Effector CD4-positive, alpha-beta T cell (primary cell): Measurements from ENCODE around the gene CCNQ.
A peak's percentile ranks its signal among the peaks of the same experiment; 100 is the strongest.

ENCODE experiments used
- DNase-seq: peaks from one replicate; pipeline ENCODE4 v3.0.0-alpha.2; 2020
- total RNA-seq: gene quantifications from one replicate; lab custom pipeline; 2026; lab: John Stamatoyannopoulos, UW

The CCNQ gene
- total RNA-seq = 15.4 reads per million, percentile 41 among the genes with 10 or more reads in this experiment

DNA sequence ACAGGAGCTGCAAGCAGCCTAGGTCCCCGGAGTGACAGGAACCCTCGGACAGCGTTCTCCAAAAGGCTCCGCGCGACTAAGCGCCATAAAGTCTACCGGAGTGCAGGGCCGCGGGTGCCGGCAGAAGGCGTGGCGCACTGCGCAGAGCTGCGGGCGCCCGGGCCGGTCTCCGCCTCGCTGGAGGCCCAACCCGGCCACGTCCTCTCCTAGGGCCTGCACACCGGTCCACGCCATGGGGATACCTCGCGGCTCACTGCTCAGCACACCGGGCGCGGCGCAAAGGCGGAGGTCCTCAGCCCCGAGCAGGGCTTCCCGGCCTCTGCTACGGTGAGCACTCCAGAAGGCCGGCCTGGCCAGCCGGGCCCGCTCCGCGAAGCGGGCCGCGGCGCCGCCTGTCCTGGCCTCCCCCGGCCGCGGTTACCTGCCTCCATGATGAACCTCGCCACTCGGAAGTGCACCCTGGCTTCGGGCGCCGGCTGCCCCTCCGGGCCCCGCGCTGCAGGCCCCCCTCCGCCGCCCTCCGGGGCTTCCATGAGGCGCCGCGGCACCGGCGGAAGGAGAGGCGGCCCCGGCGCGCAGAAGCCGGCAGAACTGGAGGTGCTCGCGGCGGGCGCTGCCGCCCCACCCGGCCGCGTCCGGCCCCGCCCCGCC is at the start of gene CCNQ:
Gene CCNQ, minus strand, starts transcription at position 599 of the 651 bp plus-strand sequence. Its CDS starts 66 bp downstream, at position 533.
- DNase-seq = no peak

DNA sequence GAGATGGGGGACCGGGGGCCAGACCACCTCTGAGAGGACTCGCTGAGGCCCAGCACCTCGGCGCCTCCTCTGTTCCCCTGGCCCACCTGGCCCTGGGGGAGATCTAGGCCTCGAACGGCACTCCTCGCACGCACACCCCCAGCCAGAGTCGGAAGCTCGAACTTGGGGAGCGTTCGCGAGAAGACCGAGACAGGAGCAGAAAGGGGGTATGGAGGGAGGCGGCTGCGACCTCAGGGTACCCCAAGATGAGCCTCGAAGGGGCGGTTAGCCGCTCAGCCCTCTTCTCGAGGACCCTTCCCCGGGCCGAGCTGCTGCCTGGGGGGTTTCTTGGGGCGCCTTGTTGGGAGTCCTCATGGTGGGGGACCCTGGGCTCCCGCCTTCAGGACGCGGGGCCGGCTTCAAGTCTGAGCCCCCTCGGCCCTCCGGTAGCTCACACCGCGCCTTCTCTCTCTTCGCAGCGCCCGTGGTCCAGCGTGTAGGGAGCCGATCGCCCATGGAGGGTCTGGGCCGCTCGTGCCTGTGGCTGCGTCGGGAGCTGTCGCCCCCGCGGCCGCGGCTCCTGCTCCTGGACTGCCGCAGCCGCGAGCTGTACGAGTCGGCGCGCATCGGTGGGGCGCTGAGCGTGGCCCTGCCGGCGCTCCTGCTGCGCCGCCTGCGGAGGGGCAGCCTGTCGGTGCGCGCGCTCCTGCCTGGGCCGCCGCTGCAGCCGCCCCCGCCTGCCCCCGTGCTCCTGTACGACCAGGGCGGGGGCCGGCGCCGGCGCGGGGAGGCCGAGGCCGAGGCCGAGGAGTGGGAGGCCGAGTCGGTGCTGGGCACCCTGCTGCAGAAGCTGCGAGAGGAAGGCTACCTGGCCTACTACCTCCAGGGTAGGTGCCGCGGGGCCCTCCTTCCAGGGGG is 48.8 kb upstream of the CCNQ start:
- DNase-seq = no peak

DNA sequence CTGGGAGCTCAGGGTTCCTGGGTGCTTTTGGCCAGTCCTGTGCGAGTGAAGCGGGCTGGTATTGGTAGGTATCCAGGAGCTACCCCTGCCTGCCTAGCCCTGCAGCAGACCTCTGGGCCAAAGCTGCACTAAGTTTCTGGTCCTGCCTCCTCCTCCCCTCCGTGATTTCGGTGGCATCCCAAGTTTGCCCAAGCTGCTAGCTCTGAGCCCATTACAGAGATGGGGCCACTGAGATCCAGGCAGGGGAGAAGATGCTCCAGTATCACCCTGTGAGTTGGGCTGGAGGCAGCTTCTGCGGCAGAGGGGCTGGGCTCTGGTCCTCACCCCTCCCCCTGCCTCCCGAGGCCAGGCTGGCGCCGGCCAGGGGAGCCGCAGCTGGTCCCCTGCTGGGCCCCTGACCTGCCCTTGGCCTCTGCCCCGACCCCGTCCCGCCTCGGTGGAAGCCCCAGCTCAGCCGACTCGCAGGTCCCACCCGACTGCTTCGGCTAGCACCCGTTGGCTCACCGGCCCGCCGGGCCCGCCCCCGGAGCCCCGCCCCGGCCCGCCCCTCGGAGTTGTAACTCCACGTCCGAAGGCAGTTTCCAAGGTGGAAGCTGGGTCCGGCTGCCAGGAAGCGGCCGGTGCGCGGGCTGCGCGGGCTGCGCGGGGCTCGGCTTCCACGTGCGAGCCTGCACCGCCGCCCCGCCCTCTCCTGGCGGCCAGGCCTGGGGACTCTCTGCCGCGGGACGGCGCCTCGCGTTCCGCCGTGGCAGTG is 47.9 kb upstream of the CCNQ start, which contains the start of gene DUSP9:
Gene DUSP9, plus strand, starts transcription at position 584 of the 754 bp plus-strand sequence. CDS start 751 bp downstream, outside the sequence.
- DNase-seq = no peak

DNA sequence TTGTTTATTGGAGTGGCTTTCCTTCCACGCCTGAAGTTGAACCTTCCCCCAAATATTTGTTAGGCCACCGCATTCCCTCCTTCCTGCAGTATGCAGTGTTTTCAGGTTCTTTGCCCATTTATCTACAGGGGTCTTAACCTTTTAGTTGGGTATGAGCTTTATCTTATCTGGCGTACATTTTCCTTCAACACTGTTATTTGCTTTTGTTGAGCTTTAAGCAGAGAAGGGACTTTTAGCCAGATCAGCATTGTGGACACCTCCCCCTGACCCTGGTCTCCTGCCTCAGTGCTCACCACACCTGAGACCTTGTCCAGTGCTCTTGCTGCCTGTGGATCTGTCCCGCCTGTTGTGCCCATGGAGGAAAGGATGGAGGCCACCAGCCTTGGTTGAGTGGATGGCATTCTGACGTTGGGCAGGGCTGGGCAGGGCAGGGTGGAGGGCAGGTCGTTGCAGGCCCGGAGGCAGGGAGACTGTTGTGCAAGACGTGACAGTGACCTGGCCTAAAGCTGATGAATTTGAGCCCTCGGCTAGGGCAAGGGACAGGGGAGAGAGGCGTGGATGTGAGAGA is 47.1 kb upstream of the CCNQ start:
- no peak for DNase-seq

DNA sequence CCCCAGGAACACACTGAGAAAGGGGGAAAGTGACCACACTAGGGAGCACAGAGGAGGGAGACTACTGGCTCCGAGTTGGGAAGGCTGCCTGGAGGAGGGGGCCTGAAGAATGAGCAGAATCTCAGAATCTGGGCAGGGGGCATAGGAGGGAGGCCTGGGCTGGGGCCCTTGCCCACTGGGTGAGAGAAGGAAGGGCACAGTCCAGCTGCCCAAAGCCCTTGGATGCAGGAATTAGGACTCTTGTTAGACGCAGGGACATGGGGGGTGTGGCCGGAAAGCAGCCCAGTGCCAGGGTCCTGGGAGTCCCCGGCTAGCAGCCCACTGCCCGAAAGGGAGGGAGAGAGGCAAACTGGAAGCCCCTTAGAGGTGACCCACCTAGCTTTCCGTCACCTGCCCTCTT is 46.2 kb upstream of the CCNQ start:
- DNase-seq = no peak

DNA sequence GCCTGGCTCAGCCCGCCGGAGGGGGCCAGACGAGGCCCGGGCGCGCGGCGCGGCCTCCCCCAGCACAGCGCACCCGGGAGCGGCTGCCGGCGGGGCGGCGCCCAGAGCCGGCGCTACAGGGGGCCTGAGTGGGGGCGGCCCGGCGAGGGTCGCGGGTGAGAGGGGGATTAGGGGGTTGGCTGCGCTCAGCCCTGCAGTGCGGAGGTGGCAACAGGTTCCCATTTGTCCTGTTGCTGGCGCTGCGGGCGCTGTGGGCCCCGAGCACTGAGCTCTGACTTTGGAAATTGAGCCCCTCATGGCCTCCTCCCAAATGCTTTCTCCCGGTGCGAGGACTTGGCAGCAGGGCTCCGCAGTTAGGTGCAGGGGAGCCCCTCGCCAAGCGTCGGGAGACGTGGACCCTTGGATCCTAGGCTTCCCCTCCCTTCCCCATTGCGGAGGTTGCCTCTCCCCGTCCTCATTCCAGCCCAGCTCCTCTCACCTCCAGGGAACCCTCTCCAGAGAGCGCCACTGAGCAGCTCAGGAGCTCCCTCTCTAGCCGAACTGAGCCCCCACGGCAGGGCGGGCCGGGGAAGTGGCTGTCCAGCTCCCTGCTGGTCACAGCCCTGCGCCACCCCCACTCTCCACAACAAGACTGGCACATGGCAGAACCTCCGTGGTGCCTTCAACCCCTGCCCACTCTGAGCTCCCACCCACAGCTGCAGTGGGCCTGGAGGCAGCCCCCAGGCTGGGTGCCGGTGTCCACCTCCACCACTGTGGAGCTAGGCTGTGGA is 45.6 kb upstream of the CCNQ start:
- DNase-seq = no peak

DNA sequence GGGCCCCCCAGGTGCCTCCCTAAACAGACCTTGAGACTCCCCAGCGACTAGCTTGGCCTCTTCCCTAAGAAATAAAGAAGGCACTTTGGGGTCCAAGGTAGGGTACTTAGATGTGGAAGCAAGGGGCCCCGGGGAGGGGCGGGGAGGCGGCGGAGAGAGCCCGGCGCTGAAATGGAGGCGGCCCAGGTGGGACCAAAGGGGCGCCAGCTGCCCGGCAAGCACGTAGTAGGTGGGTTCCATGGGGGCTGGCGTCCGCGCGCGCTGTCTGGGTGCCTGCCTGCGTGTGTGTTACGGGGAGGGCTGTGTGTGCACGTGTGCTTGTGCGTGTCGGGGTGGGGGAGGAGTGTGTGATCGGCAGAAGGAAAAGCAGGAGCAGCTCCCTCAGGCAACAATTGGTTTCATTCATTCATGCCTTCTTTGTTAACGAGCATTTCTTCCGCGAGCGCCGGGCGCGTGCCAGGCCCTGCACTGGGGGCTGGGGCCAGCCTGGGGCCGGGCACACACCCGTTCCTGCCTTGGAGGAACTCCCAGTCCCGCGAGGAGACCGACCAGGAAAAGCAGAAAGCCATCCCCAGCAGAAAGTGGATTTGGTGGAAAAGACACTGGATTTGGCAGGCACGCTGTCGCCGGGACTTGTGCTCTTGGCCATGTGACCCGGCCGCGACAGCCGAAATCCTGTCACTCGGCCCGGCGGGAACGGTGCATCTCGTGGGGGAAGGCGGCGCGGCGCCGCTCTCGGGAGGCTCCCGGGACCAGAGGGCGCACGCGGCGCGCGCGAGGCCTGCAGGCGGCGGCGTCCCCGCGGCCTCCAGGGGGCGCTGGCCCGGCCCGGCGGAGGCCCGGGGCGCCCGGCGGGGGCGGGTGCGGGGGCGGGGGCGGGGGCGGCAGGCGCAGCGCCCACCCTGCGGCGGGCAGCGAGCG is 44.8 kb upstream of the CCNQ start:
- DNase-seq = no peak

DNA sequence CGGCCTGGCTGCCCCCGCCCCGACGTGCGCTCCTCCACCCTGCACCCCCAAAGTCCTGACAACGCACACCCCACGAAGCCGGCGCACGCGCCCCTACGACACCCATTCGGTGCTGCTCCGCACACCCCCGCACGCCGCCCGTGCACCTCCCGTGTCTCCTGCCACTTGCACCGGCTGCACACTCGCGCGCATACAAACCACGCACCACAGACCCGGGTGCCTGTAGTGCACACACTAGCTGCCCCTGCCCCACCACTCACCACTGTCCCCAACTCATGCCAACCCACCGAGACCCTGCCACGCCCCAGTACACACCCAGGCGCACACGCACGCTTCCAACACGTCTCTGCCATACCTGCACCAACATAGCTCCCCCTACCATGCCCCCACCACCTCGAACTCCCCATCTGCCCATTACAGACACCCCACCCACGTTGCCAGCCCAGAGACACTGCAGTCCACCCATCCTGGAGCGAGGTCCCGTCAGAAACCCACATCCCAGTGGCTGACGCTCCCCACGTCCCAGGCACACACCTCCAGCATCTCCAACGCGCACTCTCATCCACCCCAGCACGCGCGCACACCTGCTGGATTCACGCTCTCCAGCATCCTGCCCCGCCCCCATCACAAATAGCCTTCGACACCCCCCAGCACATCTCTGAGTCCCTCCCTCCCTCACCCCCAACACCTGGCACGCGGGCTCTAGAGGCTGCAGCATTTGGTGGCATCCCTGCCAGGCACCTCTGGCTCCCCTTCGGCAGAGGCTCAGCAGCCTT is 43.9 kb upstream of the CCNQ start:
- DNase-seq = no peak

DNA sequence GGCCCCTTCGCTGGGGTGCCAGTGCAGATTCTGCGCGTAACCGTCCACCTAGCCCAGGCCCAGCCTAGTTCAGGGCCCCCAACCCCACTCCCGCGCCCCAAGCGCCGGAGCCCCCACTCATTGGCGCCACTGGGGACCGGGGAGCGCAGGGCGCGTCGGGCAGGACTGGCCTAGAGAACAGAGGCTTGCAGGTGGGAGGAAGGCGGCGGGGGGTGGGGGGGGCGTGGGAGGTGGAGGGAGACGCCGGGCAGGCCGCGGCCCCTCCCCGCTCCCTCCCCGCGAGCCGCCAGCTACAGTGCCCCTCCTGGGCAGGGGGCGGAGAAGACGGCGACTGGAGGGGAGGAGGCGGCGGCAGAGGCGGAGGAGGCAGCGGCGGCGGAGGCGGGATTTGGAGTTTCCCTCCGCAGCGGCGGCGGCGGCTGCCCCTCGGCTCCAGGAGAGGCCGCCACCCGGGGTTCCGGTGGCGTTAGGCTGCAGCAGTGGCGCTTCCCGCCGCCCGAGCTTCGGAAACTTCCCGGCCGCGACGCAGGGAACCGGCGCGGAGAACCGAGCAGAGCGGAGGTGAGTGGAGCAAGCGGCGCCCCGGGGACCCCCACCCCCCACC is 43.2 kb upstream of the CCNQ start:
- DNase-seq = no peak

DNA sequence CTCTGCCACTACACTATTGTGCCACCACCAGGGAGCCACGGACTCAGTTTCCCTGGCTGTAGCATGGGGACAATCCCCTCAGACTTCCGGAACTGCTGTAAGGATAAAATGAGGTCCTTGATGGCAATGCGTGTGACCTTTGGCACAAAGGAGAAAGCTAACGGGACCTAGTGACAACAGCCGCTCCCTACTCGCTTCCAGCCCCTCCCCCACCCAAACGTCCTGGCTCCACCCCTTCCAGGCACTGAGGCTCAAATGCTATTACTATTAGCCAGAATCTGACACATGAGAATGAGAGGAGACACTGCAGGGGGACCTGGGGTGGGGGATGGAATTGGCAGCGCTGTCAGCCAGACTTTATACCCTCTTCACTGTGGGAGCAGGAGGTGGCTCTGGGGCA is 42.7 kb upstream of the CCNQ start:
- no peak for DNase-seq

DNA sequence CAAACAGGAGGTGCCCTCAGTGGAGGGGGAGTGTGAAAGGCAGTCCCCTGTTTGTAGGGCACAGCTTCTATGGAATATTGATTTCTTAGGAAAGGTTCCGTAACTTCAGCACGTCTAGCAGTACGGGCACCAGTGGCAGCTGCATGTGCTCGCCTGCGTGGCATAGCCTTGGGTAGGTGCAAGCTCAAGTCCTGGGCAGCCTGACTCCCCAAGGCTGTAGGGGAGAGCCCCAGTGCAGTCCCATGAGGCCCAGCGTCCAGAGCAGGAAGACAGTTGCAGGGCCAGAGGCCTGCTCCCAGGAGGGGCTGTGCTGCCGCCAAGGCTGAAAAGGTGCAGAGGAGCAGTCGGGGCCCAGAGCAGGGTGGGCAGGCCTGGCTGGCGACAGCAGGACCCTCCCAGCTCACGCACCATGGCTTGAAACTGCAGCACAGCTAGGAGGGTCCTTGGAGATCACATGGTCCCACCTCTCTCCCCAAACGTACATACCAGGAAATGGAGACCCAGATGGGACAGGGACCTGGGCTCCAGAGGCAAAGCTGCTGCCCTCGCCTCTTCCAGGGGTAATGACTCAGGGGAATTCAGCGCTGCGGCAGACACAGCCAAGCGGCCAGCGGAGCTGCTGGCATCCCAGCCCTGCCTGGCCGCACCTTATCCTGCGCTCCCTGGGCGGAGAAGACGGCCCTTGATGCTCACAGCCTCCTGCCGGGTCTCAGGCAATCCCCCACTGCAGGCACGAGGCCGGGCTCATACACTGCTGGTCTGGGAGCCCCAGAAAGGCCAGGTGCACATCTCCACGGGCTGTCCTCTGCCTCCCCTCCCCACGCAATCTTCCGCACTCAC is 42.0 kb upstream of the CCNQ start:
- no peak for DNase-seq

DNA sequence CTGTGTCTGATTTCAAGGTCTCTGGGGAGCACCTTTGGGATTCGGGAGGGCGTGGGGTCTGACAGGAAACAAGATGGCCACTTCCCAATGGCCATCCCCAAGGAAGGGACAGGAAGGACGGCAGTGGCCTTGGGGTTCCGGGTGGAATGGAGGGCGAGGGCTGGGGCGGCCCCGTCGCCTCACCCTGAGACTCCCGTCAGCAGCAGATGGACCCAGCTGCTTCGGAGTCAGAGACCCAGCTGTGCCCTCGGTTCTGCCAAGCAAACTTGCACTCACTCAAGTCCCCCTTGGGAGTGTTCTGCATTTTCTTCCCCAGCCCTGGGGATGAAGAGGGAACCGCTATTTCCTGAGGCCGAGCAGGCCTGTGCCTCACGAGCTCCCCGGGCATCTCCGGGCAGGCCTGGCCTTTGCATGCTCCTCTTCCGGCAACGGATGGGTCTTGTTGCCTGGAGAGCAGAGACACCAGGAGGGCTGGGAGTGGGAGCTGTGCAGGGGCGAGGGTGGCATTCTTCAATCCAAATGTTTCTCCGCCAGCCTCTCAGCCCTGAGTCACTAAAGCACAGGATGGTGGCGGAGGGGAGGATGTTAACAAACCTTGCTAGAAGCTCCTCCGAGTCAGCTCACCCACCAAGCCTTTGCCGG is 41.2 kb upstream of the CCNQ start:
- no peak for DNase-seq

DNA sequence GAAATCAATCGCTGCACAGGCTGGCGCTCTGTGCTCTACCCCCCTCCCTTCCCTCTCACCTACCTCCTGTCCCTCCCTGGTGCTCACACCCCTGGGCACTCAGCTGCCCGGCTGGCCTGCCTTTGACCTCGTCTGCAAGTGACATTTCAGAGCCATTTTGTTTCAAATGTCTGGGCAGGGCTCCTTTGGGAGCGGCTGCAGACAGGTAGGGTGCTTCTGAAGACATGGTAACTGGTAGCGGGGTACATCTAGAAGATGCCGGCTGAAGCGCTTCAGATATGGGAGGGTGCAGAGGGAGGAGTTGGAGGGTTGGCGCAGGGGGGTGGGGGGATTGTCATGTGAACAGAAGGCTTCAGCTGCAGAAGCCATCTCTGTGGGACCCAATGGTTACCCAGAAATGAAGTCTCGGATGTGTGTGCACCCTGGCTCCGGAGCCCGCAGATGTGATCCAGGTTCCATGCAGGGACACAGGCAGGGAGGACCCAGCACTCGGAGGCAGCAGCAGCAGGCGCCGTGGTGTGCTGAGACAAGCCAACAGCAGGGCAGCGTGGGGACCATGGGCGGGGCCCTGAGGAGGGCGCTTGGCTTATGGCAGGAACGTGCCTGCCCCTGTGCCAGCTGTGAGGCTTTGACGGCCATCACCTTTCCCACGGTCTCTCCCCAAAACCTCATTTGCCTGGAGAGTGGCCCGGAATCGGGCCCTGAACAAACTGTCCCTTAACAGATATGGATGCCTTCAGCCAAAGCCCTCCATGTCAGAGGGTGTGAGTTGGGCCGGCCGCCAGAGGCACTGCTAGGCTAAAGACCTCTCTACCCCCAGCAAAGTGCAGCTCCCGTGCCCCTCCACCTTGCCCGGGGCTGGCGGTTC is 40.5 kb upstream of the CCNQ start:
- no peak for DNase-seq

DNA sequence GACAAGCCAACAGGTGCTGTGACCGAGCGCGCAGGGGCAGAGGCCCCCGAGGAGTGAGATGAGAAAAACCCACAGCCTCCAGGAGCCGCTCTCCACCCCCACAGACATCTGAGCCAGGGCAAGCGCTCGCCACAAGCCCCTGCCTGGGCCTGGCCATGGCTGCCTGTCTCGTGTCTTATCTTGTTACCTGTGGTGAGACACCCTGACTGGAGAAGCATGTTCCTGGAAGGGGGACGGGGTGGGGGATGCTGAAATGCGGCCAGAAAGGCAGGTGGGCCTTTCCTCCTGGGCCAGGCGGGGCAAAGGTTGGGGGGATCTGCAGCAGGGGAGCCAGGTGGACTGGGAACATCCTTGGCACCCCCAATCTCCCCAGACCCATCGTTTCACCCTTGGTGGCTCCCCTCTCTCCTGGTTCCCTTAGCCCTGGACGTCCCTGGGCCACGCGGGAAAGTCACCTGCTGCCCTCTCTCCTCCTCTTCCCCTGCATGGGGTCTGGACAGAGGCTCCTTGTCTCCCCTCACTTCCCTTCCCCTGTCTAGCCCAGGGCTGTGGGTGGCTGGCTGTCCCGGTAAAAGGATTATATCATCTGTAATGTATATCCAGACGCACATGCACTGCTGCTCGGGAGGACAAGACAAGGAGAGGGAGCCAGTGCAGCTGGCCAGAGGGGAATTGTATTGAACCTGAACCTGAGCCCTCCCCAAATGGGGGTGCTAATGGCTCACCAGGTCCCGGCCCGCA is 39.7 kb upstream of the CCNQ start:
- DNase-seq = no peak

DNA sequence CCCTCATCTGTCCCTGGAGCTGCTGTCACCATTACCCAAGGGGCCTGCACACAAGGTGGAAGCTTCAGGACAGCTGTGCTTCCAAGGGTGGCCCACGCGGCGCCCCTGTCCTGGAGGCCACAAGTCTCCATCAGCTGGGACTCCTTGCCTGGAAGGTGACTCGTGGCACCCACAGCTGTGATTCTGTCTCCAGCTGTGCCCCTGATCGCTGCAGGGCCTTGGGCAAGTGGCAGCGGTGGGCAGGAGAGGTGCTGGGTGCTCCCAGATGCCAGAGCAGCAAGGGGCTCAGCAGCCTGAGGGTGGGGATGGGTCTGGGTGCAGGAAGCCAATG is 39.1 kb upstream of the CCNQ start:
- DNase-seq = no peak
